HEK293 (cell line): Measurements from ENCODE around the gene CLPX.
"Not testable (repeated sequence)": the region's sequence is repeated elsewhere in the genome, so short reads cannot be mapped to it uniquely, and the experiment has no call there.

Experiments
- ELK4 ChIP-seq: IDR thresholded peaks from 2 replicates; pipeline ENCODE4 v1.6.1; 2011; ENCODE audit warnings: mild to moderate bottlenecking, low read depth, low read length, borderline replicate concordance
- GLI2 ChIP-seq: fragments of 450-650 bp; formaldehyde crosslinking; IDR thresholded peaks from 2 replicates; pipeline ENCODE4; 2017; ENCODE audit warnings: missing biosample characterization, missing genetic modification characterization, low read depth, borderline replicate concordance
- HOXA7 ChIP-seq: sonication (generic); formaldehyde crosslinking; IDR thresholded peaks from 2 replicates; pipeline ENCODE4 v1.8.1; 2022; ENCODE audit warnings: missing genetic modification reagents, borderline replicate concordance
- PBX3 ChIP-seq: sonication (generic); formaldehyde crosslinking; IDR thresholded peaks from 2 replicates; pipeline ENCODE4 v1.8.1; 2022; ENCODE audit warnings: mild to moderate bottlenecking, moderate library complexity, missing genetic modification reagents
- ZBTB7A ChIP-seq: fragments of 450-650 bp; formaldehyde crosslinking; IDR thresholded peaks from 2 replicates; pipeline ENCODE4 v1.5.1; 2016; ENCODE audit warnings: low read depth, missing biosample characterization, missing genetic modification characterization
- ZNF132 ChIP-seq: fragments of 450-650 bp; formaldehyde crosslinking; IDR thresholded peaks from 2 replicates; pipeline ENCODE4 v1.5.1; 2017; ENCODE audit warnings: missing biosample characterization, missing genetic modification characterization, borderline replicate concordance
- ZNF133 ChIP-seq: fragments of 450-650 bp; formaldehyde crosslinking; IDR thresholded peaks from 2 replicates; pipeline ENCODE4 v1.5.1; 2016; ENCODE audit warnings: missing biosample characterization, missing genetic modification characterization
- ZNF274 ChIP-seq, 2 experiments: fragments of 200-500 bp in 1 of 2; fragments of 450-650 bp in 1 of 2; sonication (Bioruptor generic) in 1 of 2; formaldehyde crosslinking in 1 of 2; IDR thresholded peaks; 2 replicates each; pipeline versions ENCODE4 v1.5.1 to v1.6.1; 2014 to 2016; ENCODE audit warnings: borderline replicate concordance in 1 of 2, inconsistent platforms in 1 of 2, low read length in 1 of 2, missing biosample characterization in 1 of 2, missing genetic modification characterization in 1 of 2
- TF ChIP-seq, protein P1 (sequence below): fragments of 450-650 bp; formaldehyde crosslinking; IDR thresholded peaks from 2 replicates; pipeline ENCODE4 v1.5.1; 2016; ENCODE audit warnings: missing biosample characterization, missing genetic modification characterization

GRCh38 chr15:65099801-65100200, 85.3 kb downstream of the CLPX start:
- TF ChIP-seq ZNF133 (tag by site-specific recombination); GLI2 (tag by site-specific recombination); PBX3 (CRISPR knock-in tag); ZBTB7A (tag by site-specific recombination); HOXA7 (CRISPR knock-in tag); ZNF132 (tag by site-specific recombination); ZNF274 (IDR thresholded peaks at IDR 0.05; ENCODE audit: low read length); ZNF274 (tag by site-specific recombination; IDR thresholded peaks at IDR 0.05; ENCODE audit: borderline replicate concordance); ELK4: not testable (repeated sequence)
- TF ChIP-seq, protein P1, sequence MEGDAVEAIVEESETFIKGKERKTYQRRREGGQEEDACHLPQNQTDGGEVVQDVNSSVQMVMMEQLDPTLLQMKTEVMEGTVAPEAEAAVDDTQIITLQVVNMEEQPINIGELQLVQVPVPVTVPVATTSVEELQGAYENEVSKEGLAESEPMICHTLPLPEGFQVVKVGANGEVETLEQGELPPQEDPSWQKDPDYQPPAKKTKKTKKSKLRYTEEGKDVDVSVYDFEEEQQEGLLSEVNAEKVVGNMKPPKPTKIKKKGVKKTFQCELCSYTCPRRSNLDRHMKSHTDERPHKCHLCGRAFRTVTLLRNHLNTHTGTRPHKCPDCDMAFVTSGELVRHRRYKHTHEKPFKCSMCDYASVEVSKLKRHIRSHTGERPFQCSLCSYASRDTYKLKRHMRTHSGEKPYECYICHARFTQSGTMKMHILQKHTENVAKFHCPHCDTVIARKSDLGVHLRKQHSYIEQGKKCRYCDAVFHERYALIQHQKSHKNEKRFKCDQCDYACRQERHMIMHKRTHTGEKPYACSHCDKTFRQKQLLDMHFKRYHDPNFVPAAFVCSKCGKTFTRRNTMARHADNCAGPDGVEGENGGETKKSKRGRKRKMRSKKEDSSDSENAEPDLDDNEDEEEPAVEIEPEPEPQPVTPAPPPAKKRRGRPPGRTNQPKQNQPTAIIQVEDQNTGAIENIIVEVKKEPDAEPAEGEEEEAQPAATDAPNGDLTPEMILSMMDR = not testable (repeated sequence)
